HL-60 (cell line): ENCODE data around the gene AMY2B.

ENCODE experiments used
- CTCF ChIP-seq: IDR thresholded peaks from one replicate; pipeline ENCODE4 v1.5.1; 2011; ENCODE audit warnings: low read length, control low read depth, inconsistent platforms; ENCODE audit not compliant: insufficient read depth
- GABPA ChIP-seq: IDR thresholded peaks from 2 replicates; pipeline ENCODE4 v1.6.1; 2012; ENCODE audit warnings: low read depth
- POLR2AphosphoS5 ChIP-seq: IDR thresholded peaks from 2 replicates; pipeline ENCODE4 v1.6.1; 2012; ENCODE audit warnings: low read depth

DNA sequence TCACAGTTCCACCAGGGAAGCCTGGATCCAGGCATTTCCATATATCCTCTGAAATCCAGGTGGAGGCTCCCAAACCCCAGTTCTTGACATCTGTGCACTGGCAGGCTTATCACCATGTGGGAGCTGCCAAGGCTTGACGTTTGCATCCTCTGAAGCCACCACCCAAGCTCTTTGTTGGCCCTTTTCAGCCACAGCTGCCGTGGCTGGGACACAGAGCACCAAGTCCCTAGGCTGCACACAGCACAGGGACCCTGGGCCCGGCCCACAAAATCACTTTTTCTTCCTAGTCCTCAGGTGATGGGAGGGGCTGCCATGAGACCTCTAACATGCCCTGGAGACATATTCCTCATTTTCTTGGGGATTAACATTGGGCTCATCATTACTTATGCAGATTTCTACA lies 23.5 kb upstream of the AMY2B start:
- TF ChIP-seq GABPA (no peak), CTCF (no peak), POLR2AphosphoS5 (no peak)
